HG03521 (cell line): Measurements from ENCODE around the gene KRT17.
"Not testable (repeated sequence)": the region's sequence is repeated elsewhere in the genome, so short reads cannot be mapped to it uniquely, and the experiment has no call there.

ENCODE experiments used
- ATAC-seq: cut with Tn5 transposase; IDR thresholded peaks from one replicate; pipeline ENCODE4 v1.9.1; 2021; ENCODE audit warnings: mild to moderate bottlenecking, moderate library complexity; ENCODE audit not compliant: unreplicated experiment

The KRT17 gene

DNA sequence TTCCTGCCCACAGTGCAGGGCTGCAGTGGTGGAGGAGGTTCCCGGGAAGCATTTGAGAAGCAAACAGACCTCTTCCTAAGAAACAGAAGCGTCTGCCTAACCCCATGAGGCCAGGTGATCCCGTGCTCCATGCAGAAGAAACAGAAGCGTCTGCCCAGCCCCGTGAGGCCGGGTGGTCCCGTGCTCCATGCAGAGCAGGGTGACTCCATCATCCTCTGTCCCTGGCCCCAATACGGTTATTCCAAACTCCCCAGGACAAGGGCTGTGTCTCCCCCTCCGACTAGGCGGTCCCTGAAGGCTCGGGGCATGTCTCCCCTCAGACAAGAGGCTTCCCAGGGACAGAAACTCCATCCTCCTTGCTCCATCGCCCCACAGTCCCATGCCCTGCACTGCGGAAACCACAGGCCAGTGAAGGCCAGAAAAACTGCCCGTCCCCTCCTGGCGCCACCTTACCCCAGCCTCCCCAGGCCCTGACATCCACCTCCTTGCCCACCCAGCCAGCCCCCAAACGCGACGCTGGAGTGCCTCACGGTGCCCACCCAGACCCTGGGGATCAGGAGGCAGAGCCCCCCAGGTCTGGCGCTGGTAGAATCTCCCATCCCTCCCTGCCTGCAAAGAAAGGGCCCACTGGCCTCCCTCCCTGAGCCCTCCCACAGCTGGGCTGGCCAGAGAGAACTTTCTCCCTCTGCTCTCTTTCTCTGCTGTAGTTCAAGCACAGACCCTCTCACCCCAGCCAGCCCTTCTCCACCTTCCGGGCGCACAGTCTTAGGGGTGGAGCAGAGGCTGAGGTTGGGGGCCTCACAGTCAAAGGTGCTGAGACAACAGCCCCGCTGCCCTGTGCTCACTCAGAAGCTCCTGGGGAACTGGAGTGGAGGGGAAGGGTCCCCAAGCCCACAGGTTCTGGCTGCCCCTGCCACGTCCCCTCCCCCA is 30.6 kb upstream of the KRT17 start:
- ATAC-seq, result no peak

DNA sequence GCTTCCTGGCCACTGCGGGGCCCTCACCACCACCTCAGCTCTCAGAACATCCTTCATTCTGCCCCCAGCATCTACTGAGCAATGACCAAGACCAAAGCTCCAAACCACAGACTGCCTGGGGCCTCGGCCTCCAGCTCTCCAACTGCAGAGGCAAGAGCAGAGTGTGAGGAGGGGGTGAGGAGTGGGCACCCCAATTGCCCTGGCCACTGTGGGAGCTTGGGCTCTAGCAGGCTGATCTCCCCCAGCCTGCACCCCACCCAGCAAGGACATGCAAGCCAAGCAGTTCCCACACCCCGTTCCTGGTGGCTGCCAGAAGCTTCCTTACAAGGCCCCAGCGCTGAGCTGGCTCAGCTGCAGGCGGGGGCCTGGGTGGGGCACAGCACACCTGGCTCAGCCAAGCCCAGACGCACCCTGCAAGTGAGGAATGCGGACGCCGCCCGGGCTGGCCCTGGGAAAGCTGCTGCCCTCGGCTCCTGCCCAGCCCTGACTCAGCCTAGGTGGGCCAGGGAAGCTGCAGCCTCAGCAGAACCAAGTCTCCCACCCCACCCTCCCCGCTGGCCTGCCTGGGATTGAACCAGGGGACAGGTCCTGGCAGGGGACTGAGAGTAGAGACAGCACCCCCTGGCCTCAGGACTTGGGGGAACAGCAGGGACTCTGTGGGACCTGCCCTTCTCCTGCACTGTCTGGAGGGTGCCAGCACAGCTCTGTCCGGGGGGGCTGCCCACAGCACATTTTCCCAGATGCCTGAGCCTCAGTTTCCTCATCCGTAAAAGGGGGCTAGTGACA is 29.7 kb upstream of the KRT17 start:
- no peak for ATAC-seq

DNA sequence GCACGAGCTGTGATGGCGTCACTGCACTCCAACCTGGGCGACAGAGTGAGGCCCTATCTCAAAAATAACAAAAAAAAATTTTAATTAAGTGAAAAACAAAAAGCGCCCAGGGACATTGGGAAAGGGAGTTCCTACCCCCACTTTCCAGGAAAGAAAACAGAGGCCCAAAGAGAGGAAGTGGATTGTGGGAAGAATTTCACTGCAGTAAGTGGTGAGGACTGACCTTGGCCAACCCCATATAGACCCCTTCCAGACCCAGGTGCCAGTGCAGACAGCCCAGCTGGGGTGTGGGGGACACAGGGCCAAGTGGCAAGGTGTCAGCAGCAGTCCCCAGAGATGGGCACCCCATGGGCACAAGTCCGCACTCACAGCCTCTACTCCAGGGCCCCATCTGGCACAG is 29.0 kb upstream of the KRT17 start:
- no peak for ATAC-seq

DNA sequence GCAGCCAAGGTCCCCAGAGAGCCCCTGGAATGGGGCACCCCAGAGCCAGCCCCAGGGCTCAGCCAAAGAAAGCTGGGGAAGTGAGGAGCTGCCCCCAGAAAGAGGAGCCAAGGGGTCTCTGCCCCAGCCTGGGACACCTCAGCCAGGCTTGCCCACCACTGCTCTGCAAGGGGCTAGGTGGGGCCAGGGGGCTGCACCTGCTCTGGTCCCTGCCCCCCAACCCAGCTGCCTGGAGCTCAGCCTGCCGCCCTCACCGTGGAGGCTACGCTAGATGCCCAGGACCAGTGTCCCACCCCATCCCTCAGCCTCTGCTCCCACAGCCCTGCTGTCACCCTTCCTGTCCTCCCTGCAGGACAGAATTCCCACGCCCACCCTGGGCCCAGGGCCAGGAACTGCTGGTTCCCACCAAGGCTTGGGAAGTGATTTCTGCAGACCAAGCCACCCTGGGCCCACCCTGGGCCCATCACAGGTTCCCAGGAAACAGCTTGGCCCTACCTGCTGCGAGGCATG is 28.1 kb upstream of the KRT17 start:
- ATAC-seq, result no peak

DNA sequence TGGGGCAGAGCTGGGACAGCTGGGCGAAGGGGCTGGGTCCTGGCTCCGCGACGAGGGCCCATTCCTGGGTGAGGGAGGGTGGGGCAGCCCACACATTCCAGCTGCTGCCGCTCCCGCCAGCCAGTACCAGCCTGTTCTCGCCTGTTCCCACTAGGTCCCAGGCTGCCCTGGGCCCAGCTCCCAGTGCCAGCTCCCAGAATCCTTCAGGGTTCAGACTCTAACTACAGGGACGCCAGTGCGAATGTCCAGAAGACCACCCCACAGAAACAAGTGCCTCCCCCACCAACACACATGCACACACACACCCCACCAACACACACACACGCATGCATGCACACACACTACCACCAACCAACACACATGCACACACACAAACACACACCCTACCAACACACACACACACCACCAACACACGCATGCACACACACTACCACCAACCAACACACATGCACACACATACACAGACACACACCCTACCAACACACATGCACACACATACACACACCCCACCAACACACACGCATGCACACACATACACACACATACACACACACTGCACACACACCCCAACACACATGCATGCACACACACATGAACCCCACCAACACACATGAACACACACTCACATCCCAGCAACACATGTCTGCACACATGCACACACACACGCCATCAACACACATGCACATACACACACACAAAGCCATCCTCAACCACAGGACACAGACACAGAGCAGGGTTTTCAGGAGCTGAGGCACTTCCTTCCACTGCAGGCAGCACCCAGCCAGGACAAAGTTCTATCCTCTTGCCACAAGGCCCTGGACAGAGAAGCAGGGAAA is 27.5 kb upstream of the KRT17 start:
- no peak for ATAC-seq

DNA sequence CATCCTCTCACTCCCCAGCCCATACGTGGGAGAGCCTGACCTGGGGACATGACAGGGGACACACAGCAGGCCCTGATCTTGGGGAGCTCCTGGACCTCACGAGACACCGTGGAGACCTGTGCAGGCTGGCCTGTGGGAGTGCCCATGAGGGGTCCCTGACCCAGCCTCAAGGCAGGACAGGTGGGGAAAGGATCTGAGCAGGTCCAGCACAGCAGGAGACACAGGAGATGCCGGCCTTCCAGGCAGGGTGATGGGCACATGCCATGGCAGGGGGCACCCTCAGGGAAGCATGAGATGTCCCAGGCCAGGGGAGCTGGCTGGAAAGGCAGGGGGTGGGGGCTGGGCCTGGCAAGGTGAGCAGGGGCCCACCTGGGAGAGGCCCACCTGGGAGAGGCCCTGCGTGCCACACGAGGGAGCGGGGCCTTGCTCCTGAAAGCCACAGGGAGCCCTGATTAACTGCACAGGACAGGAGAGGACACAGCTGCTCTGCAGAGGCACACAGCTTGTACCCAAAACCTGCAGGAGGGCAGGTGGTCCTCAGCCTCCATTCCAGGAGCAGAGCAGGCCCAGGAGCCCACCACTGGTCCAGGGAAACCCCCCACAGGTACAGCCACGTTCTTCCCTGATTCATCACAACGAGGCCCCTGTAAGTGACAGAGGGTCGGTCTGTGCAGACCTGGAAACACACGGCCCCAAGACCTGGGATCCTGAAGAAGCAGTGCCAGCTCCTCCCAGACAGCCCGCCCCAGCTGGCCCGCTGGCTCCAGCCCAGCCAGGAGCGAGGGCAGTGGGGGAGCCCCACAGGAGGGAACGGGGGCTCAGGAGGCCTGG is 26.6 kb upstream of the KRT17 start:
- ATAC-seq, result no peak

DNA sequence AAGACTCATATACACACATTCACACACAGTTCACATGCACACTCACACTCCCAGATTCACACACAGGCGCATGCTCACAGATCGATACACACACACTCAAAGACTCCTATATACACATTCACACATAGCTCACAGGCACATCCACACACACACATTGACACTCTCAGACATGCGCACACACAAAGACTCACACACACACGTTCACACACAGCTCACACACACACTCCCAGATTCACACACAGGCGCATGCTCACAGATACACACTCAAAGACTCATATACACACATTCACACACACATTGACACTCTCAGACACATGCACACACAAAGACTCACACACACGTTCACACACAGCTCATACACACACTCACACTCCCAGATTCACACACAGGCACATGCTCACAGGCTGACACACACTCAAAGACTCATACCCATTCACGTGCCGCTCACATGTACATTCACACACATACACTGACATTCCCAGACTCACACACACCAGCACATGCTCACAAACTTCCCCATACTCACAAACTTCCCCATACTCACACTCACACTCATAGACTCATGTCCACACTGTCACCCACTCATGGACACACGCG is 25.6 kb upstream of the KRT17 start:
- no peak for ATAC-seq

DNA sequence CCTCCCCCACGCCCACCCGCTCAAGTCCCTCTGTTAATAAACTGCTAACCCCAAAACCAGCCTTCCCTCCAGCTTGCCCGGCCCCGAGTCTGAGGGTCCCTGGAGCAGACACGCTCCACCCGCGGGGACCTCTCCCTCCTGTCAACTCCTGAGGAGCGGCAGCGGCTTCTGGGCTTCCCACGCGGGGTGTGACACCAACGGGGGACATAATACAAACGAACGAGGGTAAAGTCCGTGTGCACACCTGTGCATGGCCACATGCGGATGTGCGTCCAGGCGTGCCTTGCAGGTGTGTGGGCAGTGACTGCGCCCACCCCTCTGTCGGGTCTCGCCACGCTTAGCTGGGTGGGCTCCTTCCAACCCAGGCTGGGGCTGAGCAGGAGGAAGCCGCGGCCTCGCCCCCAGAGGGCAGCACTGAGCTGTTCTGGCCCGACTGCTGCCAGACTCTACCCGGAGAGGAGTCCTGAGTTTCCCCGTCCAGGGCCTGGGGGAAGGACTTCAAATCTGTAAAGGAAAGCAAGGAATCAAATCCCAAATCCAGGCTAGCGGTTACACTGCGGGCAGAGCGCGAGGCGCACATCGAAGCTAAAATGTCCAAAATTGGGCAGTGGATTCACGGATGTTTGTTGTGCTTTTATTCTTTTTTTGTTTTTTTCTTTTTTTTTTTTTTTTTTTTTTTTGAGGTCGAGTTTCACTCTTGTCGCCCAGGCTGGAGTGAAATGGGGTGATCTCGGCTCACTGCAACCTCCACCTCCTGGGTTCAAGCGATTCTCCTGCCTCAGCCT is 24.2 kb upstream of the KRT17 start:
- peak; percentile 61 for ATAC-seq

DNA sequence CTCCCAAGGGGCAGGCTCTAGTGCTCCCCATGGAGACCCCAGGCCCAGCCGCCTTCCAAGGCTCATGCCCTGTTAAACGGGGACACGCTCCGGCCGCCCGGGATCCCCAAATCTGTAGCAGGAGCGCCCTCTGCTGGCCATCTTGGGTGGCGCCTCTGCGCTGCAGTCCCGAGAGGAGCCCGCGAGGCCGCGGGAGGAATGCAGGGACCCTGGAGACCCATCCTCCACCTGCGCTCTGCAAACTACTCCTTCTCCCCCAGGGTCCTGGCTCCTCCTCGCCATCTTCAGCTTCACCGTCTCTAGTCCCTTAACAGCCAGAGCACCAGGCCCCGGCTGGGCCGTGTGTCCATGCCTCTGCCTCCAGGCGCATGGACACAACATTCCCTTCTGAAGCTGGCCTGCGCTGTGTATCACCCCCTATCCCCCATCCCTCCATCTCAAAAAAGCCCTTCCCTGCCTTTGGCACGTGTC is 23.6 kb upstream of the KRT17 start:
- no peak for ATAC-seq

DNA sequence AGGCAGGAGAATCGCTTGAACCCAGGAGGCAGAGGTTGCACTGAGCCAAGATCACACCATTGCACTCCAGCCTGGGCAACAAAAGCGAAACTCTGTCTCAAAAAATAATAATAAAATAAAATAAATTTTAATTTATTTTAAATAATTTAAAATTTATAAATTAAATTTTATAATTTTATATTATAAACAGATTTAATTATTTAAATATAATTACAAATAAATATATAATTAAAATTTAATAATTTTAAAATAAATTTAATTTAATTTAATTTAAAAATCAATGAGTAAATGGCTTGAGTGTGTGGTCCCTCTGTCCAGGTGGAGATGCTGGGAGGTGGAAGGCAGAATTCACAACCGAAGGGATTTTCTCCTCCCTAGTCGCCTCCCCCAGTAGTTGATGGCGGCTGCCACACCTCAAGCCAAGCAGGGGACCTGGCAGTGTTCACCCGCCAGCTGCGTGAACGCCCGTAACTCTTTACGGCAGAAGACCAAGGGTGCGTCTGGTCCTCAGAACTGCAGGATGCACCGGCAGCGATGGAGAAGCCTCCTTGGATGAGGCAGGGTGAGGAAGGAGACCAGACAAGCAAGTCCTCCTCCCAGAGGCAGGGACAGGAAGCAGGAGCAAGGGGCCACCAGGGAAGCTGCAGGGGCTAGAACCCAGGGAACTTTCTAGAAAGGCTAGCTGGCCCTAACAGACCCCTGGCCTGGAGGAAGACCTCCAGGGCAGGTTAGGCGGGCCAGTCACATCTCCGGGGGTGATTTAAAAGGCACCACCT is 22.9 kb upstream of the KRT17 start:
- ATAC-seq, result no peak

DNA sequence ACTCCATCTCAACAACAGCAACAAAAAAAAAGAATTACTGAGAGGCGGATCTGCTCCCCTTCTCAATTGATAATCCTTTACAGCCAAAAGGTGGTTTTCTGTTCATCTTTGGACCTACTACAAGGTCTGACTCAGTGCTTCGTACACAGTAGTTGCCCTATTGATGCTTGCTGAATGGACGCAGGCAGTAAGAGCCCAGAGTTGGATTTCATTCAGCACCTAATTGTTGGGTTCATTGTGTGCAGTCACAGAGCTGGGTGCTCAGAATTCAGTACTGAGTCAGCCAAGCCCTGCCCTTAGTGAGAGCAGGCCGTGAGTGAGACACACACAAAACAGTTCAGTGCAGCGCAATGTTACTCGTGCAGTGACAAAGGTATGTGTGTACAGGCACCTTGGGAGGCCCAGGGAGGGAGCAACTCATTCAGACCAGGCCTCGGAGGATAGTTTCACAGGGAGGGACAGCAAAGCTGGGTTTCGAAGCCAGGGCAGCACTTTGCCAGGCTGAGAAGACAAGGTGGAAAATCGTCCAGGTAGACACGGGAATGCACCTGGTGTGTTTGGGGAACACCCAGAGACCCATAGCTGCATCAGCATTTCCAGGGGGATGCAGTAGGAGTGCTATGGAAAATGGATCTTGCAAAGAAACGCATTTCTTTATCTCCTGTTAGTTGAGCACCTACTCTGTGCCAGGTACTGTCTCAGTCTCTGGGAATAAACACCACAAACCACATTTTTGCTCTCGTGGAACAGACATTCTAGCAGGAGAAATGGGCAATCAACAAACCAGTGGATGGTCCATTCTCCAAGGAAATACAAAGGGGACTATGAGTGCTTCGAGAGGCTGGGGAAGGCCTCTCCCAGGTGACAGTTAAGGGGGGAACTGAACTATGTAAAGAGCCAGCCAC is 18.1 kb upstream of the KRT17 start:
- no peak for ATAC-seq

DNA sequence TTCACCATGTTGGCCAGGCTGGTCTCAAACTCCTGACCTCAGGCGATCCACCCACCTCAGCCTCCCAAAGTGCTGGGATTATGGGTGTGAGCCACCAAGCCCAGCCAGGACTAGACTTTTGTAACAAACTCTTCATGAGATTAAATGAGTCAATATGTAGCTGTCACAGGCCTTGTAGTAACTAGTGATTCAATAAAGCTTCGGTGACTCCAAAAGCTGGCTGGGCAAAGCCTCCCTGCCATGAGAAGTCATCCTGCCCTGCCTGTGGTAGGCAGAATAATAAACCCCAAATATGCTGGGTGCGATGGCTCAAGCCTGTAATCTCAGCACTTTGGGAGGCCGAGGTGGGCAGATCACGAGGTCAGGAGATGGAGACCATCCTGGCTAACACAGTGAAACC is 16.2 kb upstream of the KRT17 start:
- not testable (repeated sequence) for ATAC-seq

DNA sequence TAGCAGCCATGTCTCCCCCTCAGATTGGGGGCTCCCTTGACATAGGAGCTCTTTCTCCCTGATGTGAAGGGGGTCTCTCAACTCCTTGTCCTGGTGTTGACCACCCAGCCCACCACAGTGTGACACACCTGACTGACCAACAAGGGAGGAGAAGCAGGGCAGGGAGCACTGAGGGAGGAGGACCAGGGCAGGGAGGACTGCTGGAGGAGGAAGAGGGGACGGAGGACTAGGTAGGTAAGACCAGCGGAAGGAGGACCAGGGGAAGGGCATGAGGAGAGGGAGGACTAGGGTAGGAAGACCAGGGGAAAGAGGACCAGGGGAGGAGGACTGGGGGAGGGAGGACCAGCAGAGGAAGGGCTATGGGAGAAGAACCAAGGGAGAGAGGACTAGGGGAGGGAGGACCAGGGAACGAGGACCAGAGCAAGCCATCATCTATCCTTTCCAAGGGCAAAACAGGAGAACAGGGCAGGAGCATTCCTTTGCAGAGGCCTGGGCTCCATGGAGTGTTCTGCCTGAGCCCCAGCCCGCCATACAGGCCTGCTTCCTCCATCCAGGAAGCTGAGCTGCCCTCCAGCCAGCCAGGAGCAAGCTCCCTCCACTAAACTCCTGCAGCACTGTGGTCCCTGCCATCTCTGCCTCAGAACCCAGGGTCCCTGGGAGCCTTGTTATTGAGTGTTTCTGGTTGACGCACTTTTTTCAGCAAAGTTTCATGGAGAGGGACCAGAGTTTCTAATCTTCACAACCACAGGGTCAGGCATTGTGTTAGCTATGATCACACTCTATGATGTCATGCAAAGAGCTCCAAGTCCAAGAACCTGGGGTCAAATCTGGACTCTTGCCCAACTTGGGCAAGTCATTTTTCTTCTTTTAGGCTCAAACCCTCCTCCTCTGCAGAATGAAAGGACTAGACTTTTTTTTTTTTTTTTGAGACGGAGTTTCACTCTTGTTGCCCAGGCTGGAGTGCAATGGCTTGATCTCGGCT is 15.4 kb upstream of the KRT17 start:
- no peak for ATAC-seq

DNA sequence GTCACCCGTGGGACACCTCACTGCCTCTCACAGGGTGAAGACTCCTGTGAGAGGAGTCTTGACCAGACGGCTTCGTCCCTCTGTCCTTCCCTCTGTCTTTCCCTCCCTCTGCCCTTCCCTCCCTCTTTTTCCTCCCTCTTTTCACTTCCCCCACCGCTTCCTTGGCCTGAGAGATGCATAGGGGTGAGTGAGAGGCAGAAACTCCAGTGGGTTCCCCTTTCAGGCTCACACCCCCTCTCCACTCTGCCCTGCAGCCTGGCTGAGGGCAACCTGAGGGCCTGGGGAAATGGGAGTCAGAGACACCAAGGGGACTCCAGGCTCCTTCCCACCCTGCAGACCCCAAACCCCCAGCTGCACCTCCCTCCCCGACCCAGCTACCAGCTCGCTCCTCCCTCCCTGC is 14.6 kb upstream of the KRT17 start:
- ATAC-seq, result no peak

DNA sequence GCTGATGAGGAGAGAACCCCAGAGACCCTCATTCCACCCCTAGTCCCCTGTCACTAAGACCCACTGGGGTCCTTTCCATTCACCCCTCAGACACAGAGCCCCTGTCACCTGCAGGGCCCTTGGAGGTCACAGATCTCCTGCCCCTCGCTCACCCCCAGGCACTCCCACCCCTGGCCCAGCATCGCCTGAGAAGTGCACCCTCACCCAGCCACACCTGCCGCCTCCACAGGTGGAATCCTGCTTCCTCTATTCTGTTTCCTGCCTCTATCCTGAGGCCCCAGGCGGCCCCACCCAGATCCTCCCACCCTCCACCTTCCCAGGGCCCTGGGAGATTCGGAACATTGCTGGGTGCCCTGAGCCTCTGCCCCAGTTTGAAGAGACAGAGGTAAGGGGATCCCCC is 13.8 kb upstream of the KRT17 start:
- no peak for ATAC-seq

DNA sequence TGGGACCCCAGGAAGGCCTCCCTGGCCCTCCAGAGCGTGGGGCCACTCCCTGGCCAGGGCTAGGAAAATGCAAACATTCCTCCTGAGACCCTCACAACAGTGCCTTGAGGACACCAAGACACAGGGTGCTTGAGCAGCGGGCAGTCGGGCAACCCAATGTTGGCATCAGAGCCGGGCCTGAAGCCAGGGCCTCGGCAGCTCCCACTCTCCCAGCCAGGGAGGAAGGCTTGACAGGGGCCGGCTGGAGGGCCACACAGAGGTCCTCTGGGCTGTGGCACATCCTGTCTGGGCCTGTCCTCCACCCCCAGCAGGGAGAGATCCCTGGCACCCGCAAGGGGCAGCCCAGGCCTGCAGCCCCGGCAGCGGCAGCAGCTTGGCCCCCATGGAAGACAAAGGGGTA is 12.3 kb upstream of the KRT17 start:
- ATAC-seq, result no peak
